DND-41 (cell line): ENCODE results near the gene GJB2.

Experiments used
- CTCF ChIP-seq: IDR thresholded peaks from 2 replicates; pipeline ENCODE4 v1.5.1; 2012; ENCODE audit warnings: borderline replicate concordance, low read length, moderate library complexity, mild to moderate bottlenecking; ENCODE audit not compliant: poor library complexity, severe bottlenecking; ENCODE audit errors: extremely low read depth
- EZH2 ChIP-seq: IDR thresholded peaks from 3 replicates; pipeline ENCODE4 v1.6.1; 2012; ENCODE audit warnings: borderline replicate concordance, low read depth, mild to moderate bottlenecking, moderate library complexity, low read length, inconsistent platforms; ENCODE audit not compliant: severe bottlenecking

GRCh38 chr13:20168396-20168795, 24.3 kb downstream of the GJB2 start:
- TF ChIP-seq EZH2 = no peak
- no peak for TF ChIP-seq CTCF
